ENCODE measurements around the gene FBXO9. TPM values are rescaled to one million over a fixed set of nuclear protein-coding genes. Genes with fewer than 3 reads are reported as not detected.

The FBXO9 gene
- total and polyA plus RNA-seq, 2 of the 8 experiments (the other 6 are each of a cell fraction or from before 2014, with no cell fraction given): 41.3 to 50.9 TPM

- H3K23ac ChIP-seq (ENCODE audit: insufficient read length): no peak overlapping the region
- no peak for TF ChIP-seq JUN (IDR thresholded peaks at IDR 0.05; ENCODE audit: low read depth, low read length)
- TF ChIP-seq POLR2A (IDR thresholded peaks at IDR 0.05; ENCODE audit: control extremely low read depth in 1 of 2, low read depth in 2 of 2, low read length in 2 of 2): no peak
- no peak overlapping the region for H2BK12ac ChIP-seq (ENCODE audit: low read depth, low read length)
- no peak overlapping the region for H3K9ac ChIP-seq (replicated peaks in 1 of 4; ENCODE audit: extremely low read depth in 1 of 4, low read depth in 3 of 4, low read length in 3 of 4)
- H2BK5ac ChIP-seq (ENCODE audit: low read depth, low read length): no peak overlapping the region
- no peak overlapping the region for H3K56ac ChIP-seq (replicated peaks; ENCODE audit: insufficient read length, low read depth, low read length)
- DNase-seq (ENCODE audit: low read depth in 1 of 2, low spot score in 2 of 2) (no peak), FAIRE-seq (no peak)
- no peak overlapping the region for H4K8ac ChIP-seq (ENCODE audit: extremely low read depth, insufficient read depth, low read length)
- H4K91ac ChIP-seq (replicated peaks; ENCODE audit: insufficient read length, low read length): no peak overlapping the region
- H2AK5ac ChIP-seq (ENCODE audit: low read depth, low read length): no peak overlapping the region
- H3K9me3 ChIP-seq (ENCODE audit: insufficient read depth in 2 of 2, low read depth in 1 of 2, low read length in 1 of 2): no peaks in the 10 kb centered on the region
- peaks cover 0 to 4% of the 10 kb centered on the region in 2 experiments for H4K20me1 ChIP-seq (replicated peaks in 1 of 2; ENCODE audit: control insufficient read depth in 1 of 2, insufficient read depth in 2 of 2, low read length in 2 of 2)
- 88% methylated on average over 2 of the region's 2 CpGs; no CpG with 5 or more reads in 1 of the 2 experiments for WGBS, 2 experiments (ENCODE audit: extremely low coverage in 1 of 2, insufficient coverage in 1 of 2, insufficient read length in 1 of 2, insufficient replicate concordance in 2 of 2, low coverage in 1 of 2, low lambda C conversion rate in 2 of 2, missing lambda C conversion rate in 1 of 2)
- no peak overlapping the region for H2BK120ac ChIP-seq (replicated peaks; ENCODE audit: low read depth, low read length)
- H3K23me2 ChIP-seq (ENCODE audit: low read depth, low read length): no peaks in the 10 kb centered on the region
- no peak overlapping the region for H3K18ac ChIP-seq (ENCODE audit: extremely low read depth, low read length)
- no peak overlapping the region for H3K4me2 ChIP-seq (ENCODE audit: insufficient read depth in 1 of 2, low read depth in 2 of 2, low read length in 2 of 2)
- POLR2A ChIA-PET (ENCODE audit: partially characterized antibody): no interaction called here
- peaks cover 12 to 71% (median 25%) of the 10 kb centered on the region in 4 experiments for H3K36me3 ChIP-seq (ENCODE audit: control insufficient read depth in 2 of 4, insufficient read depth in 4 of 4, low read length in 3 of 4)
- CTCF ChIA-PET (ENCODE audit: partially characterized antibody): interaction anchor here (1.1 kb wide), 1 partner anchor 398 kb away, joined by 3 read pairs; no protein-coding TSS in a partner anchor
- H3K4me3 ChIP-seq (ENCODE audit: extremely low read depth in 1 of 4, insufficient read depth in 2 of 4, low read depth in 3 of 4, low read length in 4 of 4): no peak overlapping the region
- no peak overlapping the region for H3K14ac ChIP-seq (ENCODE audit: insufficient read length)
- H3K27me3 ChIP-seq (replicated peaks in 1 of 4; ENCODE audit: control insufficient read depth in 3 of 4, extremely low read depth in 1 of 4, insufficient read depth in 3 of 4, low read length in 3 of 4): no peaks in the 10 kb centered on the region
- H4K5ac ChIP-seq (ENCODE audit: insufficient read length, low read depth, low read length): no peak overlapping the region
- H3K4me1 ChIP-seq (replicated peaks in 1 of 4; ENCODE audit: control insufficient read depth in 3 of 4, insufficient read depth in 4 of 4, low read length in 3 of 4): no peaks in the 10 kb centered on the region; a peak in 1 of 7 replicates
- H3K79me1 ChIP-seq (ENCODE audit: low read depth, low read length): no peaks in the 10 kb centered on the region
- no peak overlapping the region for H3K4ac ChIP-seq (replicated peaks; ENCODE audit: insufficient read length, low read depth, low read length)
- H2BK15ac ChIP-seq (ENCODE audit: low read length): no peak overlapping the region
- H2BK20ac ChIP-seq (ENCODE audit: low read length): no peak overlapping the region
- H3K27ac ChIP-seq (ENCODE audit: low read depth, low read length): no peak overlapping the region
- H2AFZ ChIP-seq (ENCODE audit: low read length): no peak overlapping the region
- H3K79me2 ChIP-seq (ENCODE audit: control insufficient read depth in 1 of 2, insufficient read depth in 2 of 2, low read length in 2 of 2): no peaks in the 10 kb centered on the region
These were observed 21.1 kb downstream of the FBXO9 start for GRCh38 chr6:53086302-53086701.
